Activated T-helper 1 cell treated with anti-CD3 and anti-CD28 coated beads, Interleukin-12 subunit alpha, Interleukin-12 subunit beta, Interleukin-2, Interleukin-4 antibody, amounts not matched to agents 30 ng/mL and 10 ng/mL and 1 ng/mL, durations not matched to agents 14 hours and 24 hours and 36 hours (primary cell): ENCODE results near the gene KAT2B. TPM values are rescaled to one million over a fixed set of nuclear protein-coding genes. Genes with fewer than 3 reads are reported as not detected.

Source experiments
- DNase-seq: peaks from one replicate; pipeline ENCODE4 v3.0.0; 2021; ENCODE audit warnings: low spot score
- H3K27ac Mint-ChIP-seq: one replicate; pipeline ENCODE4 v1.8.0; 2021; ENCODE audit warnings: mild to moderate bottlenecking, mixed read lengths
- H3K27me3 Mint-ChIP-seq: one replicate; pipeline ENCODE4 v1.8.0; 2022; ENCODE audit warnings: mild to moderate bottlenecking, moderate library complexity, mixed read lengths; ENCODE audit not compliant: insufficient read depth
- H3K36me3 Mint-ChIP-seq: one replicate; pipeline ENCODE4 v1.8.0; 2021; ENCODE audit warnings: low read depth, mixed read lengths
- H3K4me1 Mint-ChIP-seq: one replicate; pipeline ENCODE4 v1.8.0; 2021; ENCODE audit warnings: low read depth, mixed read lengths
- H3K4me3 Mint-ChIP-seq: one replicate; pipeline ENCODE4 v1.8.0; 2021; ENCODE audit warnings: mild to moderate bottlenecking, moderate library complexity, mixed read lengths
- H3K9me3 Mint-ChIP-seq: one replicate; pipeline ENCODE4 v1.8.0; 2021; ENCODE audit warnings: mixed read lengths
- intact Hi-C: fragments of 100-400 bp; cut with micrococcal nuclease; formaldehyde crosslinking; loops from one replicate; pipeline ENCODE4 v1.15.1; 2024
- total RNA-seq: library from RNA; stranded (reverse); gene quantifications from 2 replicates; pipeline ENCODE4 v1.2.3, GENCODE V29; 2022

KAT2B gene
- total RNA-seq, 1 donor from 2014 or later, result 25.1 TPM

- no peak for DNase-seq
- intact Hi-C loops, result no loop called here
- H3K27ac Mint-ChIP-seq, result peak overlapping the region; percentile 22
- no peaks in the 10 kb centered on the region for H3K9me3 Mint-ChIP-seq
- peaks cover 65% of the 10 kb centered on the region for H3K4me1 Mint-ChIP-seq
- H3K36me3 Mint-ChIP-seq, result peaks cover 39% of the 10 kb centered on the region
- H3K4me3 Mint-ChIP-seq, result no peak overlapping the region
- H3K27me3 Mint-ChIP-seq, result no peaks in the 10 kb centered on the region
Measured at GRCh38 chr3:20097015-20097414, 56.8 kb downstream of the KAT2B start.

- H3K4me3 Mint-ChIP-seq, result no peak overlapping the region
- intact Hi-C loops, result no loop called here
- DNase-seq, result no peak
- no peaks in the 10 kb centered on the region for H3K9me3 Mint-ChIP-seq
- H3K27ac Mint-ChIP-seq, result peak overlapping the region; percentile 79
- H3K27me3 Mint-ChIP-seq, result no peaks in the 10 kb centered on the region
- peaks cover 35% of the 10 kb centered on the region for H3K36me3 Mint-ChIP-seq
- peaks cover 81% of the 10 kb centered on the region for H3K4me1 Mint-ChIP-seq
Measured at GRCh38 chr3:20099060-20099459, 58.8 kb downstream of the KAT2B start.

- no peak for DNase-seq
- Mint-ChIP-seq H3K27me3 (no peaks in the 10 kb centered on the region), H3K4me1 (peaks cover 83% of the 10 kb centered on the region), H3K9me3 (no peaks in the 10 kb centered on the region), H3K27ac (peak overlapping the region; percentile 62), H3K4me3 (peak overlapping the region; percentile 47), H3K36me3 (peaks cover 27% of the 10 kb centered on the region)
- intact Hi-C loops, result no loop called here
Measured at GRCh38 chr3:20100151-20100550, 59.9 kb downstream of the KAT2B start.

- H3K4me1 Mint-ChIP-seq, result peaks cover 85% of the 10 kb centered on the region
Measured at GRCh38 chr3:20101041-20101440, 60.8 kb downstream of the KAT2B start.

GRCh38 chr3:20103731-20104130 is 63.5 kb downstream of the KAT2B start:
- Mint-ChIP-seq H3K4me3 (peak overlapping the region; percentile 52), H3K36me3 (peaks cover 12% of the 10 kb centered on the region), H3K27me3 (no peaks in the 10 kb centered on the region), H3K4me1 (peaks cover 79% of the 10 kb centered on the region), H3K27ac (peak overlapping the region; percentile 93), H3K9me3 (no peaks in the 10 kb centered on the region)
- intact Hi-C loops, result loop anchor here (1.0 kb wide), 6 partner anchors 42 to 172 kb away; partner anchors contain the start of genes RAB5A and SGO1
- DNase-seq, result no peak

More at GRCh38 chr3:20101041-20101440, 60.8 kb downstream of the KAT2B start:
- Mint-ChIP-seq H3K27ac (peak overlapping the region; percentile 78), H3K4me3 (peak overlapping the region; percentile 13), H3K27me3 (no peaks in the 10 kb centered on the region), H3K9me3 (no peaks in the 10 kb centered on the region), H3K36me3 (peaks cover 18% of the 10 kb centered on the region)
- DNase-seq, result no peak
- intact Hi-C loops, result no loop called here

DNA sequence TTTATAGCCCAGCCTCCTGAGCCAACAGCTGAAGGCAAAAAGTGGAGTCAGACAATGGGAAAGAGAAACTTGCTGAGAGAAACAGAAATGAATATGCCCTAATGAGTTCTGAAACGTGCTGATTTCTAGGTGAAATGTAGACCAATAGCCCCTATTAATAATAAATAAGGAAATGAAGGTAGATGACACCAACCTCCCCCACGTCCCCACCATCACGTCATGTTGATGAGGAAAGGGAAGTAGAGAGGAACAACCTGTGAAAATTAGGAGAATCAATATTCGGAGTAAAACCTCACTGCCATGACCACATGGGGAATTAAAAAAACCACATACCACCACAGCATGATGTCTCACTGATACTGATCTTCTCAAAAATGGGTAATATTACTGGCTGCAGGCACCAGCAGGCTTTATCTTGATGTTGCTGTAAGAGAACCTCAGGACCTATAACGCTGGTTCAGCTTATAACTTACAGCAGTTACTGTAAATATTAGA is 64.0 kb downstream of the KAT2B start:
- DNase-seq, result peak; percentile 52
- Mint-ChIP-seq H3K27ac (peak overlapping the region; percentile 93), H3K27me3 (no peaks in the 10 kb centered on the region), H3K9me3 (no peaks in the 10 kb centered on the region), H3K4me1 (peaks cover 79% of the 10 kb centered on the region), H3K4me3 (peak overlapping the region; percentile 52), H3K36me3 (peaks cover 13% of the 10 kb centered on the region)
- intact Hi-C loops, result loop anchor here (1.0 kb wide), 6 partner anchors 43 to 173 kb away; partner anchors contain the start of genes RAB5A and SGO1

- intact Hi-C loops, result no loop called here
- no peak for DNase-seq
- Mint-ChIP-seq H3K27me3 (no peaks in the 10 kb centered on the region), H3K36me3 (peaks cover 19% of the 10 kb centered on the region), H3K4me1 (peaks cover 71% of the 10 kb centered on the region), H3K9me3 (no peaks in the 10 kb centered on the region), H3K27ac (peak overlapping the region; percentile 44), H3K4me3 (no peak overlapping the region)
Measured at GRCh38 chr3:20105513-20106280, 65.5 kb downstream of the KAT2B start.

- Mint-ChIP-seq H3K27ac (no peak overlapping the region), H3K36me3 (peaks cover 26% of the 10 kb centered on the region), H3K4me1 (peaks cover 60% of the 10 kb centered on the region), H3K27me3 (no peaks in the 10 kb centered on the region), H3K9me3 (no peaks in the 10 kb centered on the region), H3K4me3 (no peak overlapping the region)
- DNase-seq, result no peak
- intact Hi-C loops, result no loop called here
Measured at GRCh38 chr3:20107722-20108121, 67.5 kb downstream of the KAT2B start.

GRCh38 chr3:20108869-20109268 is 68.6 kb downstream of the KAT2B start:
- H3K36me3 Mint-ChIP-seq, result peaks cover 32% of the 10 kb centered on the region
- intact Hi-C loops, result no loop called here
- DNase-seq, result no peak
- H3K9me3 Mint-ChIP-seq, result no peaks in the 10 kb centered on the region
- no peak overlapping the region for H3K27ac Mint-ChIP-seq
- no peaks in the 10 kb centered on the region for H3K27me3 Mint-ChIP-seq
- peaks cover 48% of the 10 kb centered on the region for H3K4me1 Mint-ChIP-seq
- H3K4me3 Mint-ChIP-seq, result no peak overlapping the region

GRCh38 chr3:20110826-20111225 is 70.6 kb downstream of the KAT2B start:
- no peak for DNase-seq
- no peaks in the 10 kb centered on the region for H3K9me3 Mint-ChIP-seq
- peaks cover 42% of the 10 kb centered on the region for H3K36me3 Mint-ChIP-seq

DNA sequence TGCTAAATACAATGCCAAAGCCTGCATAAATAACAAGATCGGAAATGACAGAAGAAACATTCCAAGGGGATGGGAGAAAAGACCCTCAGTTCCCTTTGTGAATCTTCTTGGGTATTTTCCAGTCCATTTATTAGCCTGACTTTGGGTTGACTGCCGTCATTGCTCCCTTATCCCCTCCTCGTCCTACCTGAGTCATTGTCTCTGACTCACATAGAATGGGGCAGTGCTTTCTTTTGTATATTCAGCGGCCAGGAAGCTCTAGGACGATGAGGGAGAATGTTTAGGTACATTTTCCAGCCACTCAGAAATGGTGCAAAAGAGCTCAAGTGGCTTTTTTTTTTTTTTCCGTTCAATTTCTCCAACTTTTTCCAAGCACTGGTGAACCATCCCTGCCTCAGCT is 71.6 kb downstream of the KAT2B start:
- Mint-ChIP-seq H3K4me3 (no peak overlapping the region), H3K4me1 (peaks cover 27% of the 10 kb centered on the region), H3K36me3 (peaks cover 46% of the 10 kb centered on the region), H3K9me3 (no peaks in the 10 kb centered on the region), H3K27ac (no peak overlapping the region), H3K27me3 (no peaks in the 10 kb centered on the region)
- intact Hi-C loops, result no loop called here
- no peak for DNase-seq

More at GRCh38 chr3:20110826-20111225, 70.6 kb downstream of the KAT2B start:
- intact Hi-C loops, result no loop called here
- no peak overlapping the region for H3K27ac Mint-ChIP-seq
- peaks cover 37% of the 10 kb centered on the region for H3K4me1 Mint-ChIP-seq
- no peaks in the 10 kb centered on the region for H3K27me3 Mint-ChIP-seq
- no peak overlapping the region for H3K4me3 Mint-ChIP-seq

- no peak overlapping the region for H3K27ac Mint-ChIP-seq
Measured at GRCh38 chr3:20121088-20121487, 80.8 kb downstream of the KAT2B start.

GRCh38 chr3:20123131-20123652 is 82.9 kb downstream of the KAT2B start:
- H3K27me3 Mint-ChIP-seq, result no peaks in the 10 kb centered on the region
- no peak overlapping the region for H3K4me3 Mint-ChIP-seq
- peaks cover 58% of the 10 kb centered on the region for H3K36me3 Mint-ChIP-seq
- peaks cover 8% of the 10 kb centered on the region for H3K4me1 Mint-ChIP-seq
- no peak overlapping the region for H3K27ac Mint-ChIP-seq
- DNase-seq, result no peak
- intact Hi-C loops, result no loop called here
- H3K9me3 Mint-ChIP-seq, result no peaks in the 10 kb centered on the region

More at GRCh38 chr3:20121088-20121487, 80.8 kb downstream of the KAT2B start:
- H3K4me3 Mint-ChIP-seq, result no peak overlapping the region
- peaks cover 17% of the 10 kb centered on the region for H3K4me1 Mint-ChIP-seq
- no peak for DNase-seq
- intact Hi-C loops, result no loop called here
- peaks cover 60% of the 10 kb centered on the region for H3K36me3 Mint-ChIP-seq
- no peaks in the 10 kb centered on the region for H3K9me3 Mint-ChIP-seq
- no peaks in the 10 kb centered on the region for H3K27me3 Mint-ChIP-seq
